ENCODE data around the gene NTSR2. TPM values are rescaled to one million over a fixed set of nuclear protein-coding genes. Genes with fewer than 3 reads are reported as not detected.

The NTSR2 gene
- total and polyA plus RNA-seq, 7 donors: 0.04 to 0.60 TPM; not detected in 5

- peaks cover 0 to 26% (median 22%) of the 10 kb centered on the region in 4 donors for H3K4me1 ChIP-seq
- DNase-seq: no peak
- no peak overlapping the region for H3K27ac ChIP-seq
- no peaks in the 10 kb centered on the region for H3K36me3 ChIP-seq
- intact Hi-C loops (cut with DNase I): no loop called here
- H3K4me3 ChIP-seq: no peak overlapping the region
- no peak for TF ChIP-seq CTCF (IDR thresholded peaks at IDR 0.05)
- TF ChIP-seq EP300 (IDR thresholded peaks at IDR 0.05): no peak
- TF ChIP-seq POLR2AphosphoS5 (IDR thresholded peaks at IDR 0.05): no peak
- TF ChIP-seq POLR2A (IDR thresholded peaks at IDR 0.05): no peak
- no peaks in the 10 kb centered on the region for H3K27me3 ChIP-seq
- 91 to 93% methylated on average over 3 of the region's 3 CpGs for WGBS, 2 donors
- no peaks in the 10 kb centered on the region for H3K9me3 ChIP-seq
These were observed 38.1 kb upstream of the NTSR2 start for GRCh38 chr2:11708106-11708505.

- H3K36me3 ChIP-seq: no peaks in the 10 kb centered on the region
- no peak overlapping the region for H3K27ac ChIP-seq
- WGBS, 2 donors: 91 to 95% methylated on average over 3 of the region's 3 CpGs
- peaks cover 0 to 13% (median 11%) of the 10 kb centered on the region in 4 donors for H3K4me1 ChIP-seq
- intact Hi-C loops (cut with DNase I): no loop called here
- TF ChIP-seq CTCF (IDR thresholded peaks at IDR 0.05) (no peak), POLR2AphosphoS5 (IDR thresholded peaks at IDR 0.05) (no peak), POLR2A (IDR thresholded peaks at IDR 0.05) (no peak), EP300 (IDR thresholded peaks at IDR 0.05) (no peak)
- no peaks in the 10 kb centered on the region for H3K27me3 ChIP-seq
- no peaks in the 10 kb centered on the region for H3K9me3 ChIP-seq
- H3K4me3 ChIP-seq: no peak overlapping the region
- no peak for DNase-seq
These were observed 35.7 kb upstream of the NTSR2 start for GRCh38 chr2:11705711-11706110.

GRCh38 chr2:11705063-11705462 lies 35.1 kb upstream of the NTSR2 start:
- TF ChIP-seq POLR2A (IDR thresholded peaks at IDR 0.05): no peak
- no peak for TF ChIP-seq EP300 (IDR thresholded peaks at IDR 0.05)
- TF ChIP-seq CTCF (IDR thresholded peaks at IDR 0.05): no peak
- TF ChIP-seq POLR2AphosphoS5 (IDR thresholded peaks at IDR 0.05): no peak
- Histone ChIP-seq H3K9me3 (no peaks in the 10 kb centered on the region), H3K27me3 (no peaks in the 10 kb centered on the region), H3K4me3 (no peak overlapping the region), H3K27ac (no peak overlapping the region), H3K36me3 (no peaks in the 10 kb centered on the region), H3K4me1 (peaks cover 0 to 7% (median 5%) of the 10 kb centered on the region in 4 donors)
- DNase-seq: no peak
- intact Hi-C loops (cut with DNase I): no loop called here
- 89 to 92% methylated on average over 4 of the region's 4 CpGs for WGBS, 2 donors

- no peaks in the 10 kb centered on the region for H3K36me3 ChIP-seq
- H3K9me3 ChIP-seq: no peaks in the 10 kb centered on the region
- intact Hi-C loops (cut with DNase I): no loop called here
- no peak overlapping the region for H3K27ac ChIP-seq
- 79 to 89% methylated on average over 1 of the region's 1 CpG for WGBS, 2 donors
- no peak for DNase-seq
- H3K27me3 ChIP-seq: no peaks in the 10 kb centered on the region
- H3K4me1 ChIP-seq: peaks cover 0 to 4% (median under 1%) of the 10 kb centered on the region in 4 donors
- TF ChIP-seq CTCF (IDR thresholded peaks at IDR 0.05) (no peak), EP300 (IDR thresholded peaks at IDR 0.05) (no peak), POLR2A (IDR thresholded peaks at IDR 0.05) (no peak), POLR2AphosphoS5 (IDR thresholded peaks at IDR 0.05) (no peak)
- no peak overlapping the region for H3K4me3 ChIP-seq
These were observed 33.7 kb upstream of the NTSR2 start for GRCh38 chr2:11703700-11704099.

- Histone ChIP-seq H3K9me3 (no peaks in the 10 kb centered on the region), H3K4me1 (peaks cover 0 to 11% (median 4%) of the 10 kb centered on the region in 4 donors), H3K4me3 (no peak overlapping the region), H3K27me3 (no peaks in the 10 kb centered on the region), H3K27ac (no peak overlapping the region), H3K36me3 (no peaks in the 10 kb centered on the region)
- intact Hi-C loops (cut with DNase I): no loop called here
- no peak for DNase-seq
- TF ChIP-seq CTCF (IDR thresholded peaks at IDR 0.05) (no peak), POLR2A (IDR thresholded peaks at IDR 0.05) (no peak), POLR2AphosphoS5 (IDR thresholded peaks at IDR 0.05) (no peak), EP300 (IDR thresholded peaks at IDR 0.05) (no peak)
- WGBS, 2 donors: 94 to 96% methylated on average over 2 of the region's 2 CpGs
These were observed 33.0 kb upstream of the NTSR2 start for GRCh38 chr2:11702946-11703345.
